GM13976 (cell line): ENCODE measurements around the gene FAM53B.

Source experiments
- DNase-seq: peaks from one replicate; pipeline ENCODE4 v3.0.0; 2012; ENCODE audit warnings: low spot score
- in situ Hi-C: fragments of 300-500 bp; cut with MboI; formaldehyde crosslinking; loops from one replicate; pipeline ENCODE4 v1.12.0; 2022; ENCODE audit warnings: low sequenced_read_pairs, mixed read lengths, inconsistent platforms; ENCODE audit not compliant: unreplicated experiment
- TF ChIP-seq, protein P1 (sequence below): IDR thresholded peaks from 2 replicates; pipeline ENCODE4 v1.5.1; 2012; ENCODE audit warnings: borderline replicate concordance, mild to moderate bottlenecking; ENCODE audit not compliant: insufficient read depth; ENCODE audit errors: extremely low read depth, missing control alignments, control extremely low read depth

FAM53B gene

DNA sequence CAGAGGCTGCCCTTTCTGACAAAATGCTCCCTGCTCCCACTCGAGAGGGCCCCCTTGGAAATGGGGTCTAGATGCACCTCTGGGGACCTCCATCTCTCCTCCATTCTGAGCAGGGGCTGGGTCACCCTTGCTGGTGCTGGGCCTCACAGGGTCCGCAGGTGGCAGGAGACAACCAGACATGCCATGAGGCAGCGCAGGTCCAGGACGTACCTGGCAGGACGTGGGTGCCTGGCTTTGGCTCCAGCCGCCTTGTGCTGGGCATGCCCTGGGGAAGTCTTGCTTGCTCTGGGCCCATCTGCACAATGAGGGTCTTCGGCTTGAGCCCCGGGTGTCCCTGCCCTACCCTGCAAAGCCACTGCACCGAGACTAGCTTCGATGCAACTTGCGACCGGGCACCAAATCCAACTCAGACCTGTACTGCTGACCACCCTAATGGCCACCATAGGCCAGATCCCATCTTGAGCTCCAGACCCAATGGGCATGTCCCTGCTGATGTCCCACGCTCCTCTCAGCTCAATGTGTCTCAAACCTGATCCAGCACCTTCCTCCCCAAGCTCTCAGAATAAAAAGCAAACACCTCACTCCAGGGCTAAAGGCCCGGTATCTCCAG is 107.0 kb downstream of the FAM53B start:
- DNase-seq, result no peak
- TF ChIP-seq, protein P1, sequence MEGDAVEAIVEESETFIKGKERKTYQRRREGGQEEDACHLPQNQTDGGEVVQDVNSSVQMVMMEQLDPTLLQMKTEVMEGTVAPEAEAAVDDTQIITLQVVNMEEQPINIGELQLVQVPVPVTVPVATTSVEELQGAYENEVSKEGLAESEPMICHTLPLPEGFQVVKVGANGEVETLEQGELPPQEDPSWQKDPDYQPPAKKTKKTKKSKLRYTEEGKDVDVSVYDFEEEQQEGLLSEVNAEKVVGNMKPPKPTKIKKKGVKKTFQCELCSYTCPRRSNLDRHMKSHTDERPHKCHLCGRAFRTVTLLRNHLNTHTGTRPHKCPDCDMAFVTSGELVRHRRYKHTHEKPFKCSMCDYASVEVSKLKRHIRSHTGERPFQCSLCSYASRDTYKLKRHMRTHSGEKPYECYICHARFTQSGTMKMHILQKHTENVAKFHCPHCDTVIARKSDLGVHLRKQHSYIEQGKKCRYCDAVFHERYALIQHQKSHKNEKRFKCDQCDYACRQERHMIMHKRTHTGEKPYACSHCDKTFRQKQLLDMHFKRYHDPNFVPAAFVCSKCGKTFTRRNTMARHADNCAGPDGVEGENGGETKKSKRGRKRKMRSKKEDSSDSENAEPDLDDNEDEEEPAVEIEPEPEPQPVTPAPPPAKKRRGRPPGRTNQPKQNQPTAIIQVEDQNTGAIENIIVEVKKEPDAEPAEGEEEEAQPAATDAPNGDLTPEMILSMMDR, result no peak
- in situ Hi-C loops, result no loop called here

DNA sequence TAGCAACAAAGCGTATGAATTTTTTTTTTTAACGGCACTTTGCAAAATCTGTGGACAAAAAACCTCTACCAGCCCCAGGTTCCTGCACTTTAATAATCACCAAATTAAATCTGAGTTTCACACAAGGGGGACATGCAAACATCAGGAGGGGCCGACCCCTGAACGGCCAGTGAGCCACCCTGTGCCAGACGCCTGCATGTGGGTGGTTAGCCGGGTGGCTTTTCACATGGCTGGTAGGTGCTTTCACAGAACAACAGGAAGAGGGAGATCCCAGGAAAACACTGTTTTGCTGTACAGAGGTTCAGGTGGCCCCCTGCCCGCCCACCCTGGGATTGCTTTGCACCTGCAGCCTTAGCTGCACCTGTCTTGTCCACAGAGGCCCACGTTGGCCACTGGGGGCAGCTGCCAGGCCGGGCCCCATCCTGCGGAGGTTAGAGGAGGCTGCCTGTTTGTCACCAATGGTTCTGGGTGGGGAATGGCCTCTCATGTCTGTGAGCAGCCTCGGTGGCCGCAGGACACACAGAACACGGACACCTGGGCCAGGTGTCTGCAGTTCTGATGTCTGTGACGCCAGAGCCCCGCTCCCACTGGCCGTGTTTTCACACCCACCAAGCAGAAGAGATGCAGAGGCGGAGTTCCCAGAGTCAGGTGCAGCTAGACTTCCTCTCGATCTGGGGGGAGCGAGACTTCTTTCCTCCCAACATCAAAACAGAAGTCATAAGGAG is 107.7 kb downstream of the FAM53B start:
- DNase-seq, result no peak
- TF ChIP-seq, protein P1, result no peak
- in situ Hi-C loops, result no loop called here

DNA sequence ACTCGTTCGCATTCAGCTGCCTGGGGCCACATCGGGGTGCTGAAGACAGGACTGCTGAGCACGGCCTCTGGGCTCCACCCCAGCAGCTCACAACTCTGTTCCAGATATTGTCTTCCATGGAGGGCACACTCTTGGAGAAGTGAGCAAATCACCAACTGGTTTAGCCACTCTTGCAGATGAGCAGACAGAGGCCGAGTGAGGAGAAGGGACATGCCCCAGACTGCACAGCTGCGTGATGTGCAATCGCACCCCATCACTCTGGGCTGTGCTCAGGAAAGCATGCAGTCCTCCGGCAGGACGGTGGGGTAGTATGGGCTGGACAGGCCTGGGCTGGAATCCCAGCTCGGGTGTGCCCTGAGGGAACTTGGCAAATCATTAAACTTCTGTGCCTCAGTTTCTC is 111.6 kb downstream of the FAM53B start:
- DNase-seq, result no peak
- TF ChIP-seq, protein P1, result no peak
- in situ Hi-C loops, result no loop called here

DNA sequence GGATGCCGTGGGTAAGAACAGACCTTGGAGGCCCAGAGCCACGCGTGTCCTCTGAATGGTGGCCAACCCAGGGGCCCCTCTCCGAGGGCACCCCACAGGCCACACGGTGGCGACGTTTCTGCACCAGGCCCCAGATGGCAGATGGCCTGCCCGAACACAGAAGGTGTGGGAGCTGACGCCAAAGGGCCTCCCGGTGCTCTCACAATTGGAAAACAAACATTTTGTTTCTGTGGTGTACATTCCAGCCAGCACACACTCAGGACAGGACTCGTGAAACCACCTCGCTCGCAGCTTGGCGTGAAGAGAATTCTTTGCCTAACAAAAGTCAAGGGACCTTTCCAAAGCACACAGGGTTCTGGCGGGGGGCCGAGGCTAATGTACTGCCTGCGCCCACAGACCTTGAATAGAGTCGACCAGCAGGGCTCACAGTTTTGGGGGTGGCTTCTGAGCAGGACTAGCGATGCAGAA is 112.1 kb downstream of the FAM53B start:
- in situ Hi-C loops, result no loop called here
- DNase-seq, result no peak
- TF ChIP-seq, protein P1, result peak; percentile 18

DNA sequence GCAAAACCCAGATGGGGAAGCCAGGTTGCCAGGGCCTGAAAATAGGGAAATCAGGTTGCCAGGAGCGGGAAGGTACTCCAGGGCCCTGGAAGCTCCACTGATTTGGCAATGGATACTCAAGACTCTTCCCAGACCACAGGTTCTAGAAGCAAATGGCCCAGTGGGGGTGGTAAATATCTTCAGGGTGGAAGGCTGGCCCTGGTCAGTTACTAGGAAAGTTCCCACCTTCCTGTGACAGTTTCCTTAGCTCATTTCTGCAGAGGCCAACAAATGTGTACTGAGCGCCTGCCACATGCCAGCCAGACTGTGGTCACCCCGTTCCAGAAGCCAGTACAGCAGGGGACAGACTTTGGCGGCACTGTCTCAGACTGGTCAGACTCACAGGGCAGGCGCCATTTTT is 113.6 kb downstream of the FAM53B start:
- in situ Hi-C loops, result no loop called here
- no peak for DNase-seq
- TF ChIP-seq, protein P1, result no peak

DNA sequence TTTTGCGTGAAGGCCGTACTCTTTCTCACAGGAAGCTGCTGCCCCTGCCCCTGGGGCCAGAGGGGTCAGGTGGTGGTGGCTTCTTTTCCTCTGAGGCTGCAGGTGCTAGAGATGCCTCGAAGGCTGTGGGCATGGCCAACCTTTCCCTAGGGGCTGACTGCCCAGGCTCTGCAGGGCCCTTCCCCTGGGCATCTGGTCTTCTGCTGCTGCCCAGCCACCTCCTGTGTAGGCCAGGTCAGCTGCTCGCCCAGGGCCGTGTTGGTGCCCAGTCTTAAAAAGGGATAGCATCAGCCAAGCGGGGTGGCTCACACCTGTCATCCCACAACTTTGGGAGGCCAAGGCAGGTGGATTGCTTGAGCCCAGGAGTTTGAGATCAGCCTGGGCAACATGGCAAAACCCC is 114.3 kb downstream of the FAM53B start:
- DNase-seq, result no peak
- TF ChIP-seq, protein P1, result no peak
- in situ Hi-C loops, result no loop called here
